ENCODE measurements around the gene DIP2C.
"Not testable (repeated sequence)": the region's sequence is repeated elsewhere in the genome, so short reads cannot be mapped to it uniquely, and the experiment has no call there.

DIP2C gene

GRCh38 chr10:650886-651615, 38.4 kb downstream of the DIP2C start:
- TF ChIP-seq CTCF (IDR thresholded peaks at IDR 0.05; ENCODE audit: insufficient read depth, low read length, poor library complexity, severe bottlenecking): no peak
- no peak for DNase-seq (ENCODE audit: extremely low read depth, insufficient read length)
- H3K27me3 ChIP-seq (replicated peaks; ENCODE audit: control insufficient read depth, insufficient read depth, low read length): no peaks in the 10 kb centered on the region
- H3K36me3 ChIP-seq (ENCODE audit: control insufficient read depth, insufficient read depth, low read length): no peaks in the 10 kb centered on the region
- no peak overlapping the region for H3K4me3 ChIP-seq (replicated peaks; ENCODE audit: low read depth, low read length)

- Histone ChIP-seq H3K36me3 (ENCODE audit: control insufficient read depth, insufficient read depth, low read length) (no peaks in the 10 kb centered on the region), H3K4me3 (replicated peaks; ENCODE audit: low read depth, low read length) (no peak overlapping the region), H3K27me3 (replicated peaks; ENCODE audit: control insufficient read depth, insufficient read depth, low read length) (no peaks in the 10 kb centered on the region)
- no peak for TF ChIP-seq CTCF (IDR thresholded peaks at IDR 0.05; ENCODE audit: insufficient read depth, low read length, poor library complexity, severe bottlenecking)
- no peak for DNase-seq (ENCODE audit: extremely low read depth, insufficient read length)
These were observed 39.0 kb downstream of the DIP2C start for GRCh38 chr10:650441-650851.

GRCh38 chr10:649798-650440, 39.5 kb downstream of the DIP2C start:
- H3K4me3 ChIP-seq (replicated peaks; ENCODE audit: low read depth, low read length): no peak overlapping the region
- H3K36me3 ChIP-seq (ENCODE audit: control insufficient read depth, insufficient read depth, low read length): no peaks in the 10 kb centered on the region
- no peak for TF ChIP-seq CTCF (IDR thresholded peaks at IDR 0.05; ENCODE audit: insufficient read depth, low read length, poor library complexity, severe bottlenecking)
- H3K27me3 ChIP-seq (replicated peaks; ENCODE audit: control insufficient read depth, insufficient read depth, low read length): no peaks in the 10 kb centered on the region
- DNase-seq (ENCODE audit: extremely low read depth, insufficient read length): no peak

GRCh38 chr10:649445-649797, 40.0 kb downstream of the DIP2C start:
- DNase-seq (ENCODE audit: extremely low read depth, insufficient read length): no peak
- H3K4me3 ChIP-seq (replicated peaks; ENCODE audit: low read depth, low read length): no peak overlapping the region

GRCh38 chr10:647019-647418, 42.4 kb downstream of the DIP2C start:
- H3K36me3 ChIP-seq (ENCODE audit: control insufficient read depth, insufficient read depth, low read length); DNase-seq (ENCODE audit: extremely low read depth, insufficient read length); H3K27me3 ChIP-seq (replicated peaks; ENCODE audit: control insufficient read depth, insufficient read depth, low read length); H3K4me3 ChIP-seq (replicated peaks; ENCODE audit: low read depth, low read length): not testable (repeated sequence)

More at GRCh38 chr10:649445-649797, 40.0 kb downstream of the DIP2C start:
- TF ChIP-seq CTCF (IDR thresholded peaks at IDR 0.05; ENCODE audit: insufficient read depth, low read length, poor library complexity, severe bottlenecking): no peak
- no peaks in the 10 kb centered on the region for H3K36me3 ChIP-seq (ENCODE audit: control insufficient read depth, insufficient read depth, low read length)
- H3K27me3 ChIP-seq (replicated peaks; ENCODE audit: control insufficient read depth, insufficient read depth, low read length): no peaks in the 10 kb centered on the region

GRCh38 chr10:646118-646524, 43.3 kb downstream of the DIP2C start:
- Histone ChIP-seq H3K4me3 (replicated peaks; ENCODE audit: low read depth, low read length) (no peak overlapping the region), H3K27me3 (replicated peaks; ENCODE audit: control insufficient read depth, insufficient read depth, low read length) (no peaks in the 10 kb centered on the region), H3K36me3 (ENCODE audit: control insufficient read depth, insufficient read depth, low read length) (no peaks in the 10 kb centered on the region)
- DNase-seq (ENCODE audit: extremely low read depth, insufficient read length): no peak
- TF ChIP-seq CTCF (IDR thresholded peaks at IDR 0.05; ENCODE audit: insufficient read depth, low read length, poor library complexity, severe bottlenecking): no peak
